ENCODE results near the gene SH2B2. TPM values are rescaled to one million over a fixed set of nuclear protein-coding genes. Genes with fewer than 3 reads are reported as not detected.
"Not testable (repeated sequence)": the region's sequence is repeated elsewhere in the genome, so short reads cannot be mapped to it uniquely, and the experiment has no call there.

SH2B2 gene
- total RNA-seq, 1 experiment from 2014 or later: 14.7 TPM

DNA sequence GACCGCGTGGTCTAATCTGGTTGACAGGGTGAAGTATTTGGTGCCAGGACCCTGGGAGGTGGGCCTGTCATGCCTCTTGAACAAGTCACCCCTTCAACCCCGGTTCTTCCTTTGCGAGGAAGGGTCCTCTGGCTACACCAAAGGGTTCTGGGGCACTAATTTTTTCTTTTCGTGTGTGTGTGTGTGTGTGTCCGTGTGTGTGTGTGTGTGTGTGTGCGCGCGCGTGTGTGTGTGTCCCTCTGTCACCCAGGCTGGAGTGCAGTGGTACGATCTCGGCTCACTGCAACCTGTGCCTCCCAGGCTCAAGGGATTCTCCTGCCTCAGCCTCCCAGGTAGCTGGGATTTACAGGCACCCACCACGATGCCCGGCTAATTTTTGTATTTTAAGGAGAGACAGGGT lies 14.7 kb downstream of the SH2B2 start:
- POLR2A ChIA-PET: interaction anchor here (1.0 to 1.4 kb wide), 2 partner anchors 13 to 94 kb away, joined by 3 read pairs; partner anchors contain the start of gene PRKRIP1
- TF ChIP-seq SMAD3 (CRISPR knock-in tag; IDR thresholded peaks at IDR 0.05; ENCODE audit: borderline replicate concordance): 0 out of 2 replicates have a peak, but pooled peaks have one; percentile 4
- CTCF ChIA-PET: interaction anchor here (0.6 to 2.3 kb wide), 19 partner anchors 9 to 677 kb away, joined by 3 to 17 read pairs (median 7); partner anchors contain the start of genes PRKRIP1 and SH2B2
- H3K36me3 Mint-ChIP-seq; H3K27ac Mint-ChIP-seq; DNase-seq (ENCODE audit: low spot score); H3K4me3 Mint-ChIP-seq; H3K4me1 Mint-ChIP-seq; H3K9me3 Mint-ChIP-seq: not testable (repeated sequence)
- peak; percentile 7; the same call in 1 of the 2 replicates for ATAC-seq
- H3K27me3 Mint-ChIP-seq (ENCODE audit: low read depth): peaks cover 19% of the 10 kb centered on the region

DNA sequence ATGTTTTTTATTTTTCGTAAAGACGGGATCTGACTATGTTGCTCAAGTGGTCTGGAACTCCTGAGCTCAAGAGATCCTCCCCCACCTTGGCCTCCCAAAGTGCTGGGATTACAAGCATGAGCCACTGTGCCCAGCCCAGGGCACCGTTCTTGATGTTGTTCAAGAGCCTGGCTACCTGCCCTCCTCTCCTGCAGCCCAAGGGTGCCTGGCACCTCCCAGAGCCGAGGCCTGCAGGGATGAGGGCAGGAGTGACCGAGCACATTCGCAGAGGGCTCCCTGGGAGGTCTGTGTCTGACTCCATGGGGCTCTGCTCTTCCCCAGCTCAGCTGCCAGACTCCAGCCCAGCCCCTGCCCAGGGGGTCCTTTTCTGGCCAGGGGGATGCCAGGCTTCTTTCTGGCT lies 15.4 kb downstream of the SH2B2 start:
- H3K4me1 Mint-ChIP-seq: peaks cover 9% of the 10 kb centered on the region
- H3K27me3 Mint-ChIP-seq (ENCODE audit: low read depth): peaks cover 19% of the 10 kb centered on the region
- no peaks in the 10 kb centered on the region for H3K9me3 Mint-ChIP-seq
- no peaks in the 10 kb centered on the region for H3K36me3 Mint-ChIP-seq
- TF ChIP-seq SP1 (CRISPR knock-in tag; conservative IDR thresholded peaks at IDR 0.05) (no peak), PRRX2 (CRISPR knock-in tag; IDR thresholded peaks at IDR 0.05) (no peak), OVOL2 (CRISPR knock-in tag; IDR thresholded peaks at IDR 0.05; ENCODE audit: borderline replicate concordance) (no peak), ZNF263 (CRISPR knock-in tag; IDR thresholded peaks at IDR 0.05; ENCODE audit: low read depth) (no peak), GABPB1 (CRISPR knock-in tag; IDR thresholded peaks at IDR 0.05) (no peak), TEAD1 (CRISPR knock-in tag; IDR thresholded peaks at IDR 0.05) (no peak), JAZF1 (CRISPR knock-in tag; IDR thresholded peaks at IDR 0.05) (no peak), TP53 (CRISPR knock-in tag; IDR thresholded peaks at IDR 0.05) (no peak), FOXJ3 (CRISPR knock-in tag; IDR thresholded peaks at IDR 0.05; ENCODE audit: borderline replicate concordance) (no peak)
- CTCF ChIA-PET: interaction anchor here (0.6 to 2.3 kb wide), 5 partner anchors 12 to 165 kb away, joined by 3 to 16 read pairs (median 5); partner anchors contain the start of gene PRKRIP1
- ATAC-seq (no peak), DNase-seq (ENCODE audit: low spot score) (no peak)
- POLR2A ChIA-PET: interaction anchor here (1.4 kb wide), 1 partner anchor 94 kb away, joined by 3 read pairs; the partner anchor contains the start of gene PRKRIP1
- H3K27ac Mint-ChIP-seq: no peak overlapping the region
- H3K4me3 Mint-ChIP-seq: no peak overlapping the region

DNA sequence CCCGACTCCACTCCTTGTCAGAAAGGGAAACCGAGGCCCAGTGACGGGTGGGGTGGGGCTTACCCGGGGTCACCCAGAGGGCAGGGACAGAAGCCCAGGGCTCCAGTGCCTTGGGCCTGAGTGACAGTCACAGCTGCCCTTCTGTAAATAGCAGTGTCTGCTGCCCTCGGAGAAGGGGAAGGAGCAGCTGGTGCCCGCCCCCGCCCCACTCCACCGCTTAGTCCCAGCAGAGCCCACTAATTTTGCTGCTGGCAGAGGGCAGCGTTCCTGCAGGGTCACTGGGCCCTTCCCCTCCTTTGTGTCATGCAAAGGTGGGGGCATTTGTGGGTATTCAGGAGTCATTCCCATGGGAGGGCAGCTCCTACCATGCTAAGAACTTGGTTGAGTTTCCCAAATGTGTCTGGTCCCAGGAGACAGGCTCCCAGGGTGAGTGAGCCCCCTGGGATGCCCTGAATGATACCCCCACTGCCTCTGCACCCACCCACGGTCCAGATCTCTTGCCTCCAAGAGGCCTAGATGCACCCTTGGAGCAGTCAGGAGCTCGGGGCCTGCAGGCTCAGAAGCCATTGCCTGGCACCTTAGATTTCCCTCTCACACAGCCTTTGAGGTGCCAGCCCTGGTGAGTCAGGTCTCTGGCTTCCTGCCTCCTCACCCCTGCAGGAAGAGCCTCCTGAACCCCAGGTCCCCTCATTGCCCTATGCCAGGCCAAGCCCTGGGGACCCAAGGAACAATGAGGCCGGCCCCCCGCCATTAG lies 17.2 kb downstream of the SH2B2 start:
- H3K36me3 Mint-ChIP-seq: no peaks in the 10 kb centered on the region
- no peak overlapping the region for H3K4me3 Mint-ChIP-seq
- peaks cover 19% of the 10 kb centered on the region for H3K27me3 Mint-ChIP-seq (ENCODE audit: low read depth)
- ATAC-seq (no peak), DNase-seq (ENCODE audit: low spot score) (no peak)
- H3K27ac Mint-ChIP-seq: no peak overlapping the region
- ChIA-PET CTCF (interaction anchor here (1.0 to 1.3 kb wide), 4 partner anchors 14 to 26 kb away, joined by 3 to 4 read pairs (median 4); no protein-coding TSS in a partner anchor), POLR2A (interaction anchor here (0.7 kb wide), 1 partner anchor 863 kb away, joined by 3 read pairs; no protein-coding TSS in a partner anchor)
- peaks cover 16% of the 10 kb centered on the region for H3K4me1 Mint-ChIP-seq
- no peaks in the 10 kb centered on the region for H3K9me3 Mint-ChIP-seq
- TF ChIP-seq ZBTB21 (CRISPR knock-in tag; IDR thresholded peaks at IDR 0.05; ENCODE audit: borderline replicate concordance): no peak
- TF ChIP-seq TP53 (CRISPR knock-in tag; IDR thresholded peaks at IDR 0.05): no peak
- TF ChIP-seq, protein P1, sequence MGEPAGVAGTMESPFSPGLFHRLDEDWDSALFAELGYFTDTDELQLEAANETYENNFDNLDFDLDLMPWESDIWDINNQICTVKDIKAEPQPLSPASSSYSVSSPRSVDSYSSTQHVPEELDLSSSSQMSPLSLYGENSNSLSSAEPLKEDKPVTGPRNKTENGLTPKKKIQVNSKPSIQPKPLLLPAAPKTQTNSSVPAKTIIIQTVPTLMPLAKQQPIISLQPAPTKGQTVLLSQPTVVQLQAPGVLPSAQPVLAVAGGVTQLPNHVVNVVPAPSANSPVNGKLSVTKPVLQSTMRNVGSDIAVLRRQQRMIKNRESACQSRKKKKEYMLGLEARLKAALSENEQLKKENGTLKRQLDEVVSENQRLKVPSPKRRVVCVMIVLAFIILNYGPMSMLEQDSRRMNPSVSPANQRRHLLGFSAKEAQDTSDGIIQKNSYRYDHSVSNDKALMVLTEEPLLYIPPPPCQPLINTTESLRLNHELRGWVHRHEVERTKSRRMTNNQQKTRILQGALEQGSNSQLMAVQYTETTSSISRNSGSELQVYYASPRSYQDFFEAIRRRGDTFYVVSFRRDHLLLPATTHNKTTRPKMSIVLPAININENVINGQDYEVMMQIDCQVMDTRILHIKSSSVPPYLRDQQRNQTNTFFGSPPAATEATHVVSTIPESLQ (CRISPR knock-in tag; IDR thresholded peaks at IDR 0.05): no peak
- TF ChIP-seq, protein P2, sequence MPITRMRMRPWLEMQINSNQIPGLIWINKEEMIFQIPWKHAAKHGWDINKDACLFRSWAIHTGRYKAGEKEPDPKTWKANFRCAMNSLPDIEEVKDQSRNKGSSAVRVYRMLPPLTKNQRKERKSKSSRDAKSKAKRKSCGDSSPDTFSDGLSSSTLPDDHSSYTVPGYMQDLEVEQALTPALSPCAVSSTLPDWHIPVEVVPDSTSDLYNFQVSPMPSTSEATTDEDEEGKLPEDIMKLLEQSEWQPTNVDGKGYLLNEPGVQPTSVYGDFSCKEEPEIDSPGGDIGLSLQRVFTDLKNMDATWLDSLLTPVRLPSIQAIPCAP (CRISPR knock-in tag; IDR thresholded peaks at IDR 0.05): no peak
- TF ChIP-seq MYBL2 (CRISPR knock-in tag; IDR thresholded peaks at IDR 0.05): no peak
- TF ChIP-seq ESRRA (CRISPR knock-in tag; IDR thresholded peaks at IDR 0.05; ENCODE audit: borderline replicate concordance): no peak
- no peak for TF ChIP-seq NR2C2 (CRISPR knock-in tag; IDR thresholded peaks at IDR 0.05)
- TF ChIP-seq, protein P3, sequence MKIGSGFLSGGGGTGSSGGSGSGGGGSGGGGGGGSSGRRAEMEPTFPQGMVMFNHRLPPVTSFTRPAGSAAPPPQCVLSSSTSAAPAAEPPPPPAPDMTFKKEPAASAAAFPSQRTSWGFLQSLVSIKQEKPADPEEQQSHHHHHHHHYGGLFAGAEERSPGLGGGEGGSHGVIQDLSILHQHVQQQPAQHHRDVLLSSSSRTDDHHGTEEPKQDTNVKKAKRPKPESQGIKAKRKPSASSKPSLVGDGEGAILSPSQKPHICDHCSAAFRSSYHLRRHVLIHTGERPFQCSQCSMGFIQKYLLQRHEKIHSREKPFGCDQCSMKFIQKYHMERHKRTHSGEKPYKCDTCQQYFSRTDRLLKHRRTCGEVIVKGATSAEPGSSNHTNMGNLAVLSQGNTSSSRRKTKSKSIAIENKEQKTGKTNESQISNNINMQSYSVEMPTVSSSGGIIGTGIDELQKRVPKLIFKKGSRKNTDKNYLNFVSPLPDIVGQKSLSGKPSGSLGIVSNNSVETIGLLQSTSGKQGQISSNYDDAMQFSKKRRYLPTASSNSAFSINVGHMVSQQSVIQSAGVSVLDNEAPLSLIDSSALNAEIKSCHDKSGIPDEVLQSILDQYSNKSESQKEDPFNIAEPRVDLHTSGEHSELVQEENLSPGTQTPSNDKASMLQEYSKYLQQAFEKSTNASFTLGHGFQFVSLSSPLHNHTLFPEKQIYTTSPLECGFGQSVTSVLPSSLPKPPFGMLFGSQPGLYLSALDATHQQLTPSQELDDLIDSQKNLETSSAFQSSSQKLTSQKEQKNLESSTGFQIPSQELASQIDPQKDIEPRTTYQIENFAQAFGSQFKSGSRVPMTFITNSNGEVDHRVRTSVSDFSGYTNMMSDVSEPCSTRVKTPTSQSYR (CRISPR knock-in tag; IDR thresholded peaks at IDR 0.05): no peak
- TF ChIP-seq TEAD1 (CRISPR knock-in tag; IDR thresholded peaks at IDR 0.05): no peak
- no peak for TF ChIP-seq HMGA2 (CRISPR knock-in tag; IDR thresholded peaks at IDR 0.05)
- TF ChIP-seq NFATC4 (CRISPR knock-in tag; IDR thresholded peaks at IDR 0.05): no peak
- TF ChIP-seq TEAD4 (CRISPR knock-in tag; IDR thresholded peaks at IDR 0.05): no peak
- TF ChIP-seq, protein P4, sequence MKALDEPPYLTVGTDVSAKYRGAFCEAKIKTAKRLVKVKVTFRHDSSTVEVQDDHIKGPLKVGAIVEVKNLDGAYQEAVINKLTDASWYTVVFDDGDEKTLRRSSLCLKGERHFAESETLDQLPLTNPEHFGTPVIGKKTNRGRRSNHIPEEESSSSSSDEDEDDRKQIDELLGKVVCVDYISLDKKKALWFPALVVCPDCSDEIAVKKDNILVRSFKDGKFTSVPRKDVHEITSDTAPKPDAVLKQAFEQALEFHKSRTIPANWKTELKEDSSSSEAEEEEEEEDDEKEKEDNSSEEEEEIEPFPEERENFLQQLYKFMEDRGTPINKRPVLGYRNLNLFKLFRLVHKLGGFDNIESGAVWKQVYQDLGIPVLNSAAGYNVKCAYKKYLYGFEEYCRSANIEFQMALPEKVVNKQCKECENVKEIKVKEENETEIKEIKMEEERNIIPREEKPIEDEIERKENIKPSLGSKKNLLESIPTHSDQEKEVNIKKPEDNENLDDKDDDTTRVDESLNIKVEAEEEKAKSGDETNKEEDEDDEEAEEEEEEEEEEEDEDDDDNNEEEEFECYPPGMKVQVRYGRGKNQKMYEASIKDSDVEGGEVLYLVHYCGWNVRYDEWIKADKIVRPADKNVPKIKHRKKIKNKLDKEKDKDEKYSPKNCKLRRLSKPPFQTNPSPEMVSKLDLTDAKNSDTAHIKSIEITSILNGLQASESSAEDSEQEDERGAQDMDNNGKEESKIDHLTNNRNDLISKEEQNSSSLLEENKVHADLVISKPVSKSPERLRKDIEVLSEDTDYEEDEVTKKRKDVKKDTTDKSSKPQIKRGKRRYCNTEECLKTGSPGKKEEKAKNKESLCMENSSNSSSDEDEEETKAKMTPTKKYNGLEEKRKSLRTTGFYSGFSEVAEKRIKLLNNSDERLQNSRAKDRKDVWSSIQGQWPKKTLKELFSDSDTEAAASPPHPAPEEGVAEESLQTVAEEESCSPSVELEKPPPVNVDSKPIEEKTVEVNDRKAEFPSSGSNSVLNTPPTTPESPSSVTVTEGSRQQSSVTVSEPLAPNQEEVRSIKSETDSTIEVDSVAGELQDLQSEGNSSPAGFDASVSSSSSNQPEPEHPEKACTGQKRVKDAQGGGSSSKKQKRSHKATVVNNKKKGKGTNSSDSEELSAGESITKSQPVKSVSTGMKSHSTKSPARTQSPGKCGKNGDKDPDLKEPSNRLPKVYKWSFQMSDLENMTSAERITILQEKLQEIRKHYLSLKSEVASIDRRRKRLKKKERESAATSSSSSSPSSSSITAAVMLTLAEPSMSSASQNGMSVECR (CRISPR knock-in tag; IDR thresholded peaks at IDR 0.05; ENCODE audit: borderline replicate concordance): no peak
